GM12864 (cell line): ENCODE measurements around the gene KRT76.

Experiments
- DNase-seq: peaks from one replicate; pipeline ENCODE4 v3.0.0-alpha.2; 2011; ENCODE audit warnings: low read depth
- H3K4me3 ChIP-seq: 2 replicates; pipeline ENCODE4 v1.5.1; 2011; ENCODE audit warnings: mild to moderate bottlenecking, low read depth, low read length, control low read depth
- CTCF ChIP-seq: IDR thresholded peaks from 2 replicates; pipeline ENCODE4 v1.5.1; 2011; ENCODE audit warnings: low read depth, mild to moderate bottlenecking, moderate library complexity, low read length, control low read depth, inconsistent platforms; ENCODE audit errors: missing control alignments

The KRT76 gene

DNA sequence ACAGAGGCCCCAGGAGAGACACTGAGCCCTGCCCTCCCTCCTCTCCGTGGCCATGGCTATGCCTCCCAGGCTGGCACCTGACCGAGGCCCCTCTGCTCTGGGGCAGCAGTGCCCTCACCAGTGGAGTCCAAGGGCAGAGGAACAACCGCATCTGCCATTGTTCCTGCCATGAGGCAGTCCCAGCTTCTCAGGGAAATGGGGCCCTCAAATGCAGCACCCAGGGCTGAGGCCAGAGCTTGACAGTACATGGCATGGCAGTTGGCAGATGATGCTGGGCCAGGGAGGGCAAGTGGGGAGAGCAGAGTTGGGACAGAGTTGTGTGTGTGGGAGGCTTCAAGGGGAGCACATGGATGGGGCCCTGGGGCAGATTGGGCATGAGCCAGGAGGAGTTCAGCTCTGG is 52.8 kb downstream of the KRT76 start:
- no peak overlapping the region for H3K4me3 ChIP-seq
- no peak for TF ChIP-seq CTCF
- DNase-seq: no peak

DNA sequence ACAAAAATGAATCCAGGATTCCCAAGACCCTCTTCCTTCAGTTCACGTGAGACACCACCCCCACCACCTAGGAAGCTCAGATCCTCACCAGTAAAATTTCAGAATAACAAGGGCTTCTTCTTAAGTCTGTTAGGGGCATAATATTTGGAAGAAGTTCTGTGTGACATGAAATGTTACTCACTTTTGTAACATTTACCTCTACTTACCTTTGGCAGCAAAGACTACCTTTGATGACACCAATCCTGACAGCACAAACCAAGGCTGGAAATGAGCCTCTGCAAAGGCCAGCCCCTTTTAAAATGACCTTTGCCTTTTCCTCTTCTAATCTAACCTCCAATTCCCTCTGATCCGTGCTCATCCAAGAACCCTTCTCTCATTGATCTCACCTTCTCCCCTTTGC is 54.5 kb downstream of the KRT76 start:
- no peak for TF ChIP-seq CTCF
- no peak for DNase-seq
- no peak overlapping the region for H3K4me3 ChIP-seq

DNA sequence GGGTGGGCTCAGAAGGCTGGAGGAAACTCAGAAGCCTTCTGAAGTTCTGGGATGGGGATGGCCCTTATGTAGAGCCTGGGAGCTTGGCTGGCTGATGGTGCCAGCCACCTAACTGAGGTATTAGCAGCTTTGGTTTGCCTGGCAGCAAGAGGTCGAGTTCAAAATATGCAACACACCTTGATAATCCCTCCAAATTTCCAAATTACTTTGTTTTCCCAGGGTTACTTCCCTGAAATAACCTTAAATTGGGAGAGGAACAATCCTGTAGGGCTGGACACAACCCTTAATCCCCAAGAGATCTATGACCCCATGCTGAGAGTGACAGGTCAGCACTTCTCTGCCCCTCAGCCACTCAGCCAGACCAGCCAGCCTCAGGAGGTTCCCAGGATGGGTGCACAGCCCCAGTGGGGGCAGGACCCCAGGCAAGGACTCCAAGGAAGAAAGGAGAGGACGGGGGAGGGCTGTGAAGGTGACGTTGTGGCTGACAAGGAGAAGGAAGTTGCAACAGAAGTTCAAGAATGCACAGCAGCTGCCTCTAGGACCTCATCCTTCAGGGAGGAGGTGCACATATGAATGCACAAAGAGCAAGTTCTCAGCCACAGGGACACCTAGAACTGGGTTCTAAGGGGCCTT is 55.2 kb downstream of the KRT76 start:
- TF ChIP-seq CTCF: no peak
- DNase-seq: no peak
- H3K4me3 ChIP-seq: no peak overlapping the region

- TF ChIP-seq CTCF: no peak
- DNase-seq: no peak
Measured at GRCh38 chr12:52720365-52720886, 56.7 kb downstream of the KRT76 start.

More at GRCh38 chr12:52720365-52720886, 56.7 kb downstream of the KRT76 start:
- no peak overlapping the region for H3K4me3 ChIP-seq
